Measurements from ENCODE around the gene POU2AF1.

DNA sequence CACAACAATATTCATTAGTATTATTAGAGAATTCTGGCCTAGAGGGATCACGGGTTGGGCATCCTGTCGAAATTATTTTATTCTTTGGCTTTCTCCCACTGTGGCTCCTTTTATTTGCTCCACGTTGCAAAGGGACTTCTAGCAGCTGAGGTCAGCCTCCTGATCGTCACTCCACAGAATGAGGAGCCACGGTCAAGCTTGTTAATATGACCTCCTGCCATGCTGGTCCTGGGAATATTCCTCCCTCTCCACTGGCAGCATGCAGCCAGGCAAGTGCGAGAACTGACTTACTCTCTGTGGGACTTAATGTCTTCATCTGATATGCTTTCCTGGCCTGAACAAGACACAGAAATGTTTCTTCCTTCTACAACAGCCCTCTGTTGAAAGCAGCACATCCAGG, 59.8 kb downstream of the POU2AF1 start:
- TF ChIP-seq, protein P1, sequence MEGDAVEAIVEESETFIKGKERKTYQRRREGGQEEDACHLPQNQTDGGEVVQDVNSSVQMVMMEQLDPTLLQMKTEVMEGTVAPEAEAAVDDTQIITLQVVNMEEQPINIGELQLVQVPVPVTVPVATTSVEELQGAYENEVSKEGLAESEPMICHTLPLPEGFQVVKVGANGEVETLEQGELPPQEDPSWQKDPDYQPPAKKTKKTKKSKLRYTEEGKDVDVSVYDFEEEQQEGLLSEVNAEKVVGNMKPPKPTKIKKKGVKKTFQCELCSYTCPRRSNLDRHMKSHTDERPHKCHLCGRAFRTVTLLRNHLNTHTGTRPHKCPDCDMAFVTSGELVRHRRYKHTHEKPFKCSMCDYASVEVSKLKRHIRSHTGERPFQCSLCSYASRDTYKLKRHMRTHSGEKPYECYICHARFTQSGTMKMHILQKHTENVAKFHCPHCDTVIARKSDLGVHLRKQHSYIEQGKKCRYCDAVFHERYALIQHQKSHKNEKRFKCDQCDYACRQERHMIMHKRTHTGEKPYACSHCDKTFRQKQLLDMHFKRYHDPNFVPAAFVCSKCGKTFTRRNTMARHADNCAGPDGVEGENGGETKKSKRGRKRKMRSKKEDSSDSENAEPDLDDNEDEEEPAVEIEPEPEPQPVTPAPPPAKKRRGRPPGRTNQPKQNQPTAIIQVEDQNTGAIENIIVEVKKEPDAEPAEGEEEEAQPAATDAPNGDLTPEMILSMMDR (conservative IDR thresholded peaks at IDR 0.05; ENCODE audit: low read depth in 2 of 2) = no peak
- no peak for TF ChIP-seq EZH2phosphoT487 (IDR thresholded peaks at IDR 0.05; ENCODE audit: unreplicated experiment)

All from GM23338 (cell line).